Stomach (tissue), 9 donors: ENCODE measurements around the gene MRPL19. TPM values are rescaled to one million over a fixed set of nuclear protein-coding genes. Genes with fewer than 3 reads are reported as not detected.

Source experiments
- DNase-seq, 2 donors: peaks; one replicate each; pipeline versions ENCODE4 v3.0.0 to v3.0.0-alpha.2; 2013 to 2019
- H3K27ac ChIP-seq, 5 donors: fragments of 200-600 bp in 4 of 5; sonication (generic) in 4 of 5; one replicate each; pipeline ENCODE4 v1.5.1; 2013 to 2019; ENCODE audit warnings: mild to moderate bottlenecking in 1 of 5, moderate library complexity in 1 of 5
- H3K27me3 ChIP-seq, 3 donors: fragments of 200-600 bp; sonication (generic); one replicate each; pipeline ENCODE4 v1.5.1; 2017 to 2019; ENCODE audit warnings: mixed run types in 1 of 3
- H3K36me3 ChIP-seq, 4 donors: fragments of 200-600 bp; sonication (generic); 1 replicate in 3 of 4; 2 replicates in 1 of 4; pipeline ENCODE4 v1.5.1; 2016 to 2019
- H3K4me1 ChIP-seq, 4 donors: fragments of 200-600 bp; sonication (generic); one replicate each; pipeline ENCODE4 v1.5.1; 2016 to 2019
- H3K4me3 ChIP-seq, 4 donors: fragments of 200-600 bp; sonication (generic) in 3 of 4; one replicate each; pipeline ENCODE4 v1.5.1; 2016 to 2019; ENCODE audit warnings: mild to moderate bottlenecking in 1 of 4
- H3K9me3 ChIP-seq, 4 donors: fragments of 200-600 bp; sonication (generic); one replicate each; pipeline ENCODE4 v1.5.1; 2016 to 2019
- CTCF ChIP-seq, 7 experiments: fragments of 450-650 bp in 4 of 7; fragments of 200-600 bp in 3 of 7; sonication (generic) in 3 of 7; IDR thresholded peaks; one replicate each; pipeline ENCODE4 v1.5.1; 2016 to 2019; ENCODE audit warnings: antibody characterized with exemption in 7 of 7, control low read depth in 2 of 7, mild to moderate bottlenecking in 1 of 7
- EP300 ChIP-seq: sonication (generic); formaldehyde crosslinking; IDR thresholded peaks from one replicate; pipeline ENCODE4 v1.6.1; 2017; ENCODE audit warnings: antibody characterized with exemption
- POLR2A ChIP-seq, 4 donors: fragments of 450-650 bp; IDR thresholded peaks; one replicate each; pipeline ENCODE4 v1.6.1; 2016; ENCODE audit warnings: antibody characterized with exemption in 4 of 4, control low read depth in 2 of 4, mild to moderate bottlenecking in 1 of 4, moderate library complexity in 1 of 4
- POLR2AphosphoS5 ChIP-seq, 3 donors: sonication (generic); formaldehyde crosslinking; IDR thresholded peaks; one replicate each; pipeline ENCODE4 v1.6.1; 2016; ENCODE audit warnings: antibody characterized with exemption in 3 of 3
- WGBS, 5 donors: extraction: QIAGEN DNeasy Blood & Tissue Kit in 3 of 5; methylation state at CpG; one replicate each; pipeline versions ENCODE4 v1.1.5 to v1.1.7; 2013 to 2018; 5-methylcytosine and 5-hydroxymethylcytosine counted together
- intact Hi-C: fragments of 100-400 bp; cut with DNase I; formaldehyde crosslinking; loops from one replicate; pipeline ENCODE4 v1.15.1; 2023; ENCODE audit warnings: low total_unique reads
- polyA plus RNA-seq, 3 donors: library from polyadenylated mRNA; stranded (reverse); fragments of 200-250 nt; gene quantifications; one replicate each; pipeline ENCODE4 v1.2.3, GENCODE V29; 2013
- small RNA-seq, 4 donors: library from RNA; depleted of rRNA; stranded (forward); fragments of <200 nt; gene quantifications; one replicate each; pipeline ENCODE3, GENCODE V24; 2016
- total RNA-seq, 5 donors: library from RNA; depleted of rRNA; stranded (reverse); fragments of >200 nt; gene quantifications; one replicate each; pipeline versions ENCODE4 v1.1.0 to v1.2.3, GENCODE V29; 2014 to 2016
- donor health status: healthy with polysubstance abuse.
- donor health status: Bipolar disorder and iron deficiency.
- donor health status: healthy.

MRPL19 gene
- total and polyA plus RNA-seq, 8 donors: 8.8 to 55.0 (median 29.9) TPM

GRCh38 chr2:75728614-75729419 lies 82.2 kb downstream of the MRPL19 start:
- no peak for TF ChIP-seq POLR2AphosphoS5 (IDR thresholded peaks at IDR 0.05)
- TF ChIP-seq POLR2A (IDR thresholded peaks at IDR 0.05): no peak
- no peak for TF ChIP-seq CTCF (IDR thresholded peaks at IDR 0.05)
- TF ChIP-seq EP300: no peak
- no peaks in the 10 kb centered on the region for H3K9me3 ChIP-seq
- H3K27me3 ChIP-seq: peaks cover 0 to 9% (median 0%) of the 10 kb centered on the region in 3 donors
- H3K4me1 ChIP-seq: no peaks in the 10 kb centered on the region
- H3K27ac ChIP-seq: no peak overlapping the region
- H3K4me3 ChIP-seq: no peak overlapping the region
- WGBS, 5 donors: 68 to 79% (median 75%) methylated on average over 6 of the region's 6 CpGs
- H3K36me3 ChIP-seq: no peaks in the 10 kb centered on the region
- intact Hi-C loops: no loop called here
- no peak for DNase-seq

- intact Hi-C loops: no loop called here
- no peak for TF ChIP-seq POLR2A (IDR thresholded peaks at IDR 0.05)
- TF ChIP-seq POLR2AphosphoS5 (IDR thresholded peaks at IDR 0.05): no peak
- peak in 1 of 7 experiments; percentile 19 for TF ChIP-seq CTCF (IDR thresholded peaks at IDR 0.05)
- no peak for TF ChIP-seq EP300
- Histone ChIP-seq H3K4me1 (no peaks in the 10 kb centered on the region), H3K4me3 (no peak overlapping the region), H3K36me3 (no peaks in the 10 kb centered on the region), H3K27ac (no peak overlapping the region), H3K9me3 (no peaks in the 10 kb centered on the region), H3K27me3 (peaks cover 0 to 6% (median 0%) of the 10 kb centered on the region in 3 donors)
- peak in 1 of 2 donors; percentile 15 for DNase-seq
- 49 to 72% (median 56%) methylated on average over 5 of the region's 5 CpGs for whole genome bisulfite sequencing, 5 donors
Measured at GRCh38 chr2:75729861-75730260, 83.3 kb downstream of the MRPL19 start.

- TF ChIP-seq CTCF (IDR thresholded peaks at IDR 0.05): no peak
- TF ChIP-seq EP300: no peak
- TF ChIP-seq POLR2AphosphoS5 (IDR thresholded peaks at IDR 0.05): no peak
- TF ChIP-seq POLR2A (IDR thresholded peaks at IDR 0.05): no peak
- intact Hi-C loops: no loop called here
- H3K36me3 ChIP-seq: no peaks in the 10 kb centered on the region
Measured at GRCh38 chr2:75736276-75736675, 89.7 kb downstream of the MRPL19 start.

GRCh38 chr2:75737961-75738360 lies 91.4 kb downstream of the MRPL19 start:
- Histone ChIP-seq H3K27ac (no peak overlapping the region), H3K9me3 (peaks cover 0 to 11% (median 2%) of the 10 kb centered on the region in 4 donors), H3K4me1 (no peaks in the 10 kb centered on the region), H3K27me3 (peaks cover 0 to 23% (median 0%) of the 10 kb centered on the region in 3 donors), H3K36me3 (no peaks in the 10 kb centered on the region), H3K4me3 (no peak overlapping the region)
- intact Hi-C loops: no loop called here
- DNase-seq: no peak
- TF ChIP-seq EP300 (no peak), POLR2A (IDR thresholded peaks at IDR 0.05) (no peak), CTCF (IDR thresholded peaks at IDR 0.05) (no peak), POLR2AphosphoS5 (IDR thresholded peaks at IDR 0.05) (no peak)
- WGBS, 5 donors: 92 to 100% (median 100%) methylated on average over 1 of the region's 1 CpG

More at GRCh38 chr2:75736276-75736675, 89.7 kb downstream of the MRPL19 start:
- H3K9me3 ChIP-seq: peaks cover 0 to 11% (median 2%) of the 10 kb centered on the region in 4 donors
- peaks cover 0 to 23% (median 0%) of the 10 kb centered on the region in 3 donors for H3K27me3 ChIP-seq
- H3K27ac ChIP-seq: no peak overlapping the region
- H3K4me1 ChIP-seq: no peaks in the 10 kb centered on the region
- no peak for DNase-seq
- WGBS, 5 donors: 80 to 86% (median 83%) methylated on average over 4 of the region's 4 CpGs
- H3K4me3 ChIP-seq: no peak overlapping the region

Small RNAs within 50 kb of the gene (small RNA-seq; reads per million reads assigned to genes)
- 0 reads per million in 4 donors for gene RF00012

Other genes starting within 250 kb of the MRPL19 start
- 1 to 10 TPM in 2 of 5 donors, not detected in 3; 1.3 to 2.4 TPM for gene EVA1A, start 85.8 kb upstream of the MRPL19 start, total RNA-seq
- 1 to 10 TPM; 2.1 to 4.7 (median 3.5) TPM for gene EVA1A, start 85.8 kb upstream of the MRPL19 start, polyA plus RNA-seq
- gene GCFC2, start 64.1 kb downstream of the MRPL19 start, total RNA-seq: 100 to 1,000 TPM in 1 of 5 donors, 10 to 100 TPM in 3, 1 to 10 TPM in 1; 9.3 to 112 (median 24.6) TPM
- gene GCFC2, start 64.1 kb downstream of the MRPL19 start, polyA plus RNA-seq: 10 to 100 TPM; 10.9 to 20.9 (median 15.4) TPM